ENCODE measurements around the gene DLX5.

DLX5 gene

DNA sequence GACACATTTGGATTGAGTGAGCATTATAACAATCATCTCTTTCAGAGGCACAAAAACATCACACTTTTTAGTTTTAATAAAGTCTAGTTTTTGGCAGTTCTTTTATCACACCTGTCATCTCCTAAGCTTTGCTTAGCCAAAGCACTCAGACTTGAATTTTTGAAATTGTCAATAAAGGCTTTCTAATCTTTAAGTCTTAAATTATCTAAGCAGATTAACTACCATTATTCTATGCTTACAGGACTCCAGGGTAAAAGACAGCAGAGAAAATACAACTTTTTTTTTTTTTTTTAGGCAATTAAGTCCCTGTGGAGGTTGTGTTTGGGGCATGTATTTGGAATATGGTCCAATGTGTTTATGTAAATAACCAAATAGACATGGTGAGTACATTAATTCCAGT lies 36.9 kb downstream of the DLX5 start:
- DNase-seq = no peak

DNA sequence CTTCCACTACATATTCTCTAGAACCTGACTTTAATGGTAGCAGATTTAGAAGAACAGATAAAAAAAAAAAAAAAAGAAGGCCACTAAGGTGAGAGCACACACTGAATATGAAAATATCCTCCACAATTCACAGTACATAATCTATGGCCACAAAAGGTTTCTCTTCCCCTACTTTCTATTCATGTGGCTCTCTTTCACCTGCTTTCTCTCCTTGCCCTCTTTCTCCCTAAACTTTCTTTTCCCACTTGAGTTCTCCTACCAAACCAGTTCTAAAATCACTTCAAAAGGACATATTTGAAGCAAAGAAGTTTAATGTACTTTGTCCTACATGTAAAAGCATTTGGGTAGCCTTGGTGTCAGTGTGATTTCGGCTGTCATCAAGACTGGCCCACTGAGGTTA lies 37.7 kb downstream of the DLX5 start:
- DNase-seq = no peak

DNA sequence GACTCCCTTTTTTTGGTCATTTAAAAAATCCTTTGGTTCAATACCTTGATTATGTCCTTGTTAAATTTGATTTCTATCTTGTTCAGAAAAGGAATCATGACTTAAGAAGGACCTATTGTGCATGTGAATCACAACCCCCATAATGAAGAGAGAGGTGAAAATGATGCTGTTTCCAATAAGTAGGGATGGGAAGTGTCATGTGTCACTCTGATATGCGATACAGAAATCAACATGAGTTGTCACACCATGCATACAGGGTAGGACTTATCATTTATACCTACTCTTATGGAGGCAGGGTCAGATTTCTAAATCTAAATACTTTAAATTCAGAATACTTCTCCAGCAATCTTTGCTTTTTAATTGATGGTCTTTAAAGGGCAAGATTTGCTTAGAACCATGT lies 38.6 kb downstream of the DLX5 start:
- DNase-seq = no peak

DNA sequence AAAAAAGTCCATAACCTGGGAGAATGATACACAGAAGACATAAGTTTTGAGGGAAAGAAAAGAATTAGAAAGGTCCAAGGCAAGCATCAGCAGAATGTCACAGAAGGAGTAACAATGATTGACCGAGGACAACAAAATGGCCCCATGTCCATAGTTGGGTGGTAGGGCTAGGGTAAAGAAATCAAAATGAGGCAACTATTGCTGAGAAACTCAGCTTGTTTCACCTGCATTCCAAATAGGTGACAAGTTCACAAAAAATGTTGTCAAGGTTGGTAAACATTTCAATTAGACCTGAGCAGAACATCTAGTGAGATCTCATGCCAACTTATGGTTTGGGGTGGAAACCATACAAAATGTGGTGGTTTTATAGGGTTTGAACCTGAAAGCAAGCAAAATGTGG lies 42.0 kb downstream of the DLX5 start:
- no peak for DNase-seq

DNA sequence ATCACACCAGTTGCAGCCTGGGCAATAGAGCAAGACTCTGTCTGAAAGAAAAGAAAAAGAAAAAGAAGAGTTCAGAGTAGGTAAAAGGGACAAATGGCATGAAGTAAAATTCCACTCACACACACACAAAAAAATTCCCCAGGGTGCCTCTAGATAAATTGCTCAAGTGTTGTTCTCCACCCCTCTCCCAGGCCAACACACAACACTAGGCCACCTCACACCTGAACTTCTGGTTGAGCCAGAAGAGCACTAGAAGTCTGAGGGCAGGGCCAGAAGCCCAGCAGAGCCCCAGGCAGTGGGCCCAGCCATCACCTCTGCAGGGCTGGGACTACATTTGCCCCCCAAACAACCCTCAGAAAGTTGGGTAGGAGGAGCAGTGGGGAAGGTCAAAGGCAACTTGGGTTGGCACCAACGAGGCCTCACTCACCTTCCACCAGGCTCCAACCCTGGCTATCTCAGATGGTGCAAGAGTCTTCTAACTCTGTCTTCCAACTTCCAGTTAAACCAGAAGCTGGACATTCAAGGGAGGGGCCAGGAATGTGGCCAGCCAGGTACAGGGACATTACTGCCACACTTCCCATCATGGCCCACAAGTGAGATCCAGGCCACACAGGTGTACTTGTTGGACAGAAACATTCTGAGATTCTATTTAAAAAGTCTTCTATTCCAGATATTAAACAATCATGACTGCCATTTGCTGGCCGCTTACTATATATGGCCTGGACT lies 44.9 kb downstream of the DLX5 start:
- no peak for DNase-seq

DNA sequence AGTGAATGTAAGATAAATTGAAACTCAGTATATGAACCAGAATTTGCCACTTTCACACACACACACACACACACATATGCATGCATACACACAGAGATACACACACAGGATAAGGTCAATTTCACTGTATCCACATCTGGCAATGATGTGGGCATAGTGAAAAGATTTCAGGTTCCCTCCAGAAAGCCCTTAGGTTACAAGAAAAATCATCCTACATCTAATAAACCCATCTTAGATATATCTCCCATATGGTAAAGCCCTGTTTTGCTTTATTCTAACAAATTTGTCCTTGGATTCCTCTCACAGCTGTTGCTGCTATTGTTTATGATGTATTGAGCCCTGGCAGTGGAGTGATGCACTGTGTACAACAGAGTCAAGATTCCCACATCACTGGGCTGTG lies 47.2 kb downstream of the DLX5 start:
- DNase-seq = no peak

DNA sequence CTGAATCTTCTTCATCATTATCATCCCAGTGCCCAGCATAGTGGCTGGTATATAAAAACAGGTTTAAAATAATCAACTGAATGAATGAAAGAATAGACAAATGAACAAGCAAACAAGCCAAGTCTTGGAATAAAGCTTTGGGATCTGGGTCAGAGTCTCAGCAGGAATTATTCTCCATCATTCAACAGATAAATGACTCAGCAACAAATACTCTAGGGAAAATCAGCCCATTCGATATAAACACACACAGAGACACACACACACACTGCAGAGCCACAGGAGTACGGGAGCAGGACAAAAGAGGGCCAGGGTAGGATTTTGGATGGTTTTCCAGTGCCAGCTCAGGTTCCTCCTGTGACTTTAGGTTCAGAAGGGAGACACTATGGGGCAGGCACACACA lies 48.5 kb downstream of the DLX5 start:
- DNase-seq = no peak

DNA sequence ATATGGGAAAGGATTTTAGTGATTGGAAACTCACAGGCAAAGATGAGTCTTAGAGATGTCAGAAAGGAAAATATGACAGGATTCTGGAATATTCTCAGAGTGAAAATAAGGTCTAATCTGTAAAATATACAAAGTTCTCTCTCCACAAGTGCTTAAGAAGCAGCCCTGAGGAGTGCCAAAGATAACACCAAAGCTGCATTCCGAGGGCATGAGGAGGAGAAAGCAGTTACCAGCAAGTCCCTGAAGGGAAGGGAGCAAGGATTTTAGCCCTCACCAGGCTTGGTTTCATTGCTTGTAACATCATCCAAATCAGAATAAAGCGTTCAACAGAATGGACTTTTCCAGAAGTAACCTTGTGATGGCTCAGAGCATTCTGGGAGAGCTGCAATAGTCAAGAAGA lies 50.6 kb downstream of the DLX5 start:
- peak; percentile 45 for DNase-seq

DNA sequence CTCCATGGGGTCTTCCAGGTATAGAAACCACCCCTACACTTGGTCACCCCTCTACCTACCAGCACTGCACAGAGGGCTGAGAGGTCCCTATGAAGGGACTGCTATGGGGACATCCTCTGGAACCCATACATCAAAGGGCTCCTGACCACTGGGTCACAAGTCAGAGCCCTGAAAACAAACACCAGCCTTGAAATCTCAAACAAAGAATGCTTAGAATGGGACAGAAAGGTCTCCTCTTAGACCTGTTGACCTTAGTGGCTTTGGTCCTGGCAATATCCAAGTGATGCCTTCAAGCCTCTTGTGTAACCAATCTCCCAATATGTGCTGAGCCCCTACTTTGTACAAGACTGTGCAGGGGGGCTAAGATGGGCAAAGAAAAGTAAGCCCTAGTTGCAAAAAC lies 53.9 kb downstream of the DLX5 start:
- no peak for DNase-seq
